GM12873 (cell line): ENCODE data around the gene CERS2.

Experiments used
- TF ChIP-seq, protein P1 (sequence below): IDR thresholded peaks from 2 replicates; pipeline ENCODE4 v1.5.1; 2012; ENCODE audit warnings: low read depth, mild to moderate bottlenecking, moderate library complexity, low read length, control low read depth; ENCODE audit not compliant: insufficient read depth; ENCODE audit errors: missing control alignments

CERS2 gene

DNA sequence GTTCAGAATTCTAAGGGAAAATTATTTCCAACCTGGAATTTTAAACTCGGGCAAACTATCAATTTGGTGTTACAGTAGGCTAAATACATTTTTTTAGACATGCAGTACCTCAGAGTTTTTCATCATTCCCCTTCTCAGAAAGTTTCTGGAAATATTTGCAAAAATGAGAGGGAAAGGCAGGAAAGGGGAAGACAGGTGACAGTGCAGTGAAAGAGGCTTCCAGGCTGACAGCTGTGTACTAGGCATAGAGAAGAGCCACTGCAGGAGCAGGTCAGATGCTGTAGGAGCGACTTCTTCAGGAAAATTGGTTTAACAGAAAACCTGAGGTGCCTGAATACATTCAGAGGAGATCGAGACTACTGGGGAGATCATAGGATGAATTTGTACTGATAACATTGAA, 19.9 kb downstream of the CERS2 start:
- TF ChIP-seq, protein P1, sequence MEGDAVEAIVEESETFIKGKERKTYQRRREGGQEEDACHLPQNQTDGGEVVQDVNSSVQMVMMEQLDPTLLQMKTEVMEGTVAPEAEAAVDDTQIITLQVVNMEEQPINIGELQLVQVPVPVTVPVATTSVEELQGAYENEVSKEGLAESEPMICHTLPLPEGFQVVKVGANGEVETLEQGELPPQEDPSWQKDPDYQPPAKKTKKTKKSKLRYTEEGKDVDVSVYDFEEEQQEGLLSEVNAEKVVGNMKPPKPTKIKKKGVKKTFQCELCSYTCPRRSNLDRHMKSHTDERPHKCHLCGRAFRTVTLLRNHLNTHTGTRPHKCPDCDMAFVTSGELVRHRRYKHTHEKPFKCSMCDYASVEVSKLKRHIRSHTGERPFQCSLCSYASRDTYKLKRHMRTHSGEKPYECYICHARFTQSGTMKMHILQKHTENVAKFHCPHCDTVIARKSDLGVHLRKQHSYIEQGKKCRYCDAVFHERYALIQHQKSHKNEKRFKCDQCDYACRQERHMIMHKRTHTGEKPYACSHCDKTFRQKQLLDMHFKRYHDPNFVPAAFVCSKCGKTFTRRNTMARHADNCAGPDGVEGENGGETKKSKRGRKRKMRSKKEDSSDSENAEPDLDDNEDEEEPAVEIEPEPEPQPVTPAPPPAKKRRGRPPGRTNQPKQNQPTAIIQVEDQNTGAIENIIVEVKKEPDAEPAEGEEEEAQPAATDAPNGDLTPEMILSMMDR = no peak

GRCh38 chr1:150944856-150945255, 29.8 kb downstream of the CERS2 start:
- TF ChIP-seq, protein P1 = no peak

- TF ChIP-seq, protein P1 = no peak
Measured at GRCh38 chr1:150931773-150932172, 42.9 kb downstream of the CERS2 start.

GRCh38 chr1:150928286-150928685, 46.3 kb downstream of the CERS2 start:
- TF ChIP-seq, protein P1 = no peak

GRCh38 chr1:150927624-150928023, 47.0 kb downstream of the CERS2 start:
- TF ChIP-seq, protein P1 = no peak

GRCh38 chr1:150926097-150926741, 48.4 kb downstream of the CERS2 start, which contains the start of gene SETDB1:
Gene SETDB1 (plus strand): TSS chr1:150926363. CDS start chr1:150927715, 1,352 bp downstream.
- TF ChIP-seq, protein P1 = no peak

DNA sequence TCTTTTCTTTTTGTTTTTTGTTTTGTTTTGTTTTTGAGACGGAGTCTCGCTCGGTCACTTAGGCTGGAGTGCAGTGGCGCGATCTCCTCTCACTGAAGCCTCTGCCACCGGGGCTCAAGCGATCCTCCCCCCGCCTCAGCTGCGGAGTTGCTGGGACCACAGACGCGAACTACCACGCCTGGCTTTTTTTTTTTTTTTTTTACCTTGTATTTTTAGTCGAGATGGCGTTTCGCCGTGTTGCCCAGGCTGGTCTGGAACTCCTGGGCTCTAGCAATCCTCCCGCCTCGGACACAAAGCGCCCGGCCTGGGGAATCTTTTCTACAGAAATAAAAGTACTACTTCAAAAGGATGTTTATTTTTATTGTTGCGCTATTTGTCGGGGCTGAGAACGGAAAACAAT, 49.6 kb downstream of the CERS2 start:
- TF ChIP-seq, protein P1 = no peak
